ENCODE results near the gene DAB2. TPM values are rescaled to one million over a fixed set of nuclear protein-coding genes. Genes with fewer than 3 reads are reported as not detected.

Gene DAB2
- total RNA-seq, 4 donors from 2014 or later = 30.8 to 121 (median 47.4) TPM

GRCh38 chr5:39396843-39397242, 27.9 kb downstream of the DAB2 start:
- no peaks in the 10 kb centered on the region for H3K9me3 ChIP-seq
- no peaks in the 10 kb centered on the region for H3K27me3 ChIP-seq
- H3K4me1 ChIP-seq = peaks cover 8 to 65% (median 11%) of the 10 kb centered on the region in 3 donors
- WGBS, 2 donors (ENCODE audit: low coverage in 1 of 2) = 100% methylated on average over 2 to 3 of the region's 3 CpGs
- no peak for ATAC-seq
- H3K36me3 ChIP-seq = peaks cover 0 to 26% of the 10 kb centered on the region in 2 donors
- H3K27ac ChIP-seq = peak overlapping the region in 2 of 4 donors; percentile 34 to 74
- no peak for TF ChIP-seq CTCF (IDR thresholded peaks at IDR 0.05)
- TF ChIP-seq EP300 (IDR thresholded peaks at IDR 0.05) = no peak
- TF ChIP-seq POLR2A (IDR thresholded peaks at IDR 0.05) = no peak
- TF ChIP-seq POLR2AphosphoS5 (IDR thresholded peaks at IDR 0.05) = no peak
- no peak overlapping the region for H3K4me3 ChIP-seq

GRCh38 chr5:39395521-39395920, 29.3 kb downstream of the DAB2 start:
- ATAC-seq = no peak
- Histone ChIP-seq H3K36me3 (peaks cover 0 to 39% of the 10 kb centered on the region in 2 donors), H3K4me1 (peaks cover 8 to 54% (median 11%) of the 10 kb centered on the region in 3 donors), H3K9me3 (no peaks in the 10 kb centered on the region), H3K4me3 (no peak overlapping the region), H3K27ac (peak overlapping the region in 3 of 4 donors; percentile 0 to 41 (median 30)), H3K27me3 (no peaks in the 10 kb centered on the region)
- no peak for TF ChIP-seq CTCF (IDR thresholded peaks at IDR 0.05)
- TF ChIP-seq POLR2AphosphoS5 (IDR thresholded peaks at IDR 0.05) = no peak
- TF ChIP-seq POLR2A (IDR thresholded peaks at IDR 0.05) = no peak
- no peak for TF ChIP-seq EP300 (IDR thresholded peaks at IDR 0.05)

GRCh38 chr5:39394946-39395345, 29.8 kb downstream of the DAB2 start:
- peak; percentile 60 for ATAC-seq
- TF ChIP-seq POLR2AphosphoS5 (IDR thresholded peaks at IDR 0.05) (peak; percentile 41), CTCF (IDR thresholded peaks at IDR 0.05) (no peak), POLR2A (IDR thresholded peaks at IDR 0.05) (no peak), EP300 (IDR thresholded peaks at IDR 0.05) (no peak)
- Histone ChIP-seq H3K4me3 (no peak overlapping the region), H3K9me3 (no peaks in the 10 kb centered on the region), H3K27ac (peak overlapping the region in 3 of 4 donors; percentile 0 to 41 (median 30)), H3K27me3 (no peaks in the 10 kb centered on the region), H3K36me3 (peaks cover 3 to 44% of the 10 kb centered on the region in 2 donors), H3K4me1 (peaks cover 8 to 48% (median 11%) of the 10 kb centered on the region in 3 donors)
- 16 to 46% methylated on average over 3 of the region's 3 CpGs for WGBS, 2 donors (ENCODE audit: low coverage in 1 of 2)

- H3K4me3 ChIP-seq = no peak overlapping the region
- no peak for TF ChIP-seq CTCF (IDR thresholded peaks at IDR 0.05)
- TF ChIP-seq EP300 (IDR thresholded peaks at IDR 0.05) = no peak
- TF ChIP-seq POLR2AphosphoS5 (IDR thresholded peaks at IDR 0.05) = no peak
- TF ChIP-seq POLR2A (IDR thresholded peaks at IDR 0.05) = no peak
- H3K27me3 ChIP-seq = no peaks in the 10 kb centered on the region
- no peaks in the 10 kb centered on the region for H3K9me3 ChIP-seq
- no peak overlapping the region for H3K27ac ChIP-seq
- peaks cover 3 to 13% (median 5%) of the 10 kb centered on the region in 3 donors for H3K4me1 ChIP-seq
- 92% methylated on average over 3 of the region's 3 CpGs; no CpG with 5 or more reads in 1 of the 2 donors for WGBS, 2 donors (ENCODE audit: low coverage in 1 of 2)
- peaks cover 3 to 75% of the 10 kb centered on the region in 2 donors for H3K36me3 ChIP-seq
- ATAC-seq = no peak
These were observed 33.8 kb downstream of the DAB2 start for GRCh38 chr5:39390945-39391344.

GRCh38 chr5:39387293-39387692, 37.5 kb downstream of the DAB2 start:
- ATAC-seq = no peak
- Histone ChIP-seq H3K9me3 (no peaks in the 10 kb centered on the region), H3K4me1 (no peaks in the 10 kb centered on the region), H3K27ac (no peak overlapping the region), H3K27me3 (no peaks in the 10 kb centered on the region), H3K4me3 (no peak overlapping the region), H3K36me3 (peaks cover 3 to 85% of the 10 kb centered on the region in 2 donors)
- WGBS, 2 donors (ENCODE audit: low coverage in 1 of 2) = 90 to 93% methylated on average over 2 of the region's 2 CpGs
- TF ChIP-seq POLR2A (IDR thresholded peaks at IDR 0.05) = no peak
- no peak for TF ChIP-seq EP300 (IDR thresholded peaks at IDR 0.05)
- no peak for TF ChIP-seq CTCF (IDR thresholded peaks at IDR 0.05)
- no peak for TF ChIP-seq POLR2AphosphoS5 (IDR thresholded peaks at IDR 0.05)

All from gastroesophageal sphincter (tissue), 4 donors.